Lung (tissue), 12 donors: ENCODE results near the gene TNPO1. TPM values are rescaled to one million over a fixed set of nuclear protein-coding genes. Genes with fewer than 3 reads are reported as not detected.

Experiments
- ATAC-seq: fragments of 200-7000 bp; cut with Tn5 transposase; one replicate; pipeline ENCODE4 v1.9.1; 2020; ENCODE audit warnings: moderate number of reproducible peaks; ENCODE audit not compliant: insufficient read depth, low FRiP score
- DNase-seq, 3 donors: peaks; one replicate each; pipeline ENCODE4 v3.0.0-alpha.2; 2013 to 2017
- H3K27ac ChIP-seq, 2 donors: one replicate each; pipeline ENCODE4 v1.5.1; 2013; ENCODE audit warnings: mild to moderate bottlenecking in 2 of 2, moderate library complexity in 2 of 2, control low read depth in 1 of 2, inconsistent platforms in 1 of 2, low read depth in 1 of 2, low read length in 1 of 2
- H3K27me3 ChIP-seq, 3 donors: one replicate each; pipeline ENCODE4 v1.5.1; 2013; ENCODE audit warnings: low read length in 2 of 3; ENCODE audit not compliant: control insufficient read depth in 3 of 3, insufficient read depth in 3 of 3
- H3K36me3 ChIP-seq, 4 donors: one replicate each; pipeline ENCODE4 v1.5.1; 2013; ENCODE audit warnings: low read length in 4 of 4, mild to moderate bottlenecking in 1 of 4, moderate library complexity in 1 of 4; ENCODE audit not compliant: control insufficient read depth in 4 of 4, insufficient read depth in 4 of 4
- H3K4me1 ChIP-seq, 5 donors: one replicate each; pipeline ENCODE4 v1.5.1; 2013; ENCODE audit warnings: low read length in 5 of 5, mild to moderate bottlenecking in 2 of 5, moderate library complexity in 1 of 5; ENCODE audit not compliant: control insufficient read depth in 5 of 5, insufficient read depth in 5 of 5
- H3K4me3 ChIP-seq: one replicate; pipeline ENCODE4 v1.5.1; 2013; ENCODE audit warnings: mild to moderate bottlenecking, control low read depth, moderate library complexity
- H3K9ac ChIP-seq, 2 donors: one replicate each; pipeline ENCODE4 v1.5.1; 2013; ENCODE audit warnings: low read length in 2 of 2, control low read depth in 1 of 2; ENCODE audit not compliant: insufficient read depth in 1 of 2
- H3K9me3 ChIP-seq, 4 donors: one replicate each; pipeline ENCODE4 v1.5.1; 2013; ENCODE audit warnings: low read length in 3 of 4, mild to moderate bottlenecking in 1 of 4, moderate library complexity in 1 of 4; ENCODE audit not compliant: control insufficient read depth in 4 of 4, insufficient read depth in 3 of 4
- CTCF ChIP-seq: IDR thresholded peaks from 2 replicates; pipeline ENCODE4 v1.5.1; 2012; ENCODE audit warnings: mild to moderate bottlenecking; ENCODE audit errors: control extremely low read depth, extremely low read depth
- WGBS, 2 donors: extraction: QIAGEN DNeasy Blood & Tissue Kit; methylation state at CpG; one replicate each; pipeline ENCODE4 v1.1.7; 2013; 5-methylcytosine and 5-hydroxymethylcytosine counted together
- polyA plus RNA-seq, 2 donors: library from polyadenylated mRNA; stranded (reverse); fragments of 200-250 nt; gene quantifications; one replicate each; pipeline ENCODE4 v1.2.1, GENCODE V29; 2013
- total RNA-seq, 2 donors: library from RNA; depleted of rRNA in 1 of 2; stranded (reverse); fragments of >200 nt in 1 of 2; gene quantifications; one replicate each; pipeline ENCODE4 v1.2.1, GENCODE V29; 2014 to 2021
- donor health status: control.
- donor health status: control.
- donor health status: Bipolar disorder and iron deficiency.
- donor health status: healthy.
- donor health status: DM: yes; HTN: yes; CAD: no.

TNPO1 gene
- total and polyA plus RNA-seq, 4 donors, result 9.4 to 122 (median 50.8) TPM

- ATAC-seq (peak; percentile 53), DNase-seq (peak; percentile 56 to 65 (median 65))
- 1% methylated on average over 48 to 81 of the region's 81 CpGs for WGBS, 2 donors
- peaks cover 0 to 7% (median 4%) of the 10 kb centered on the region in 4 donors for H3K36me3 ChIP-seq
- H3K9ac ChIP-seq, result peak overlapping the region; percentile 37 to 79
- H3K27ac ChIP-seq, result peak overlapping the region; percentile 87 to 99
- no peak for TF ChIP-seq CTCF
- no peaks in the 10 kb centered on the region for H3K27me3 ChIP-seq
- peak overlapping the region; percentile 97 for H3K4me3 ChIP-seq
- H3K4me1 ChIP-seq, result peaks cover 3 to 44% (median 11%) of the 10 kb centered on the region in 5 donors
- no peaks in the 10 kb centered on the region for H3K9me3 ChIP-seq
Observed at GRCh38 chr5:72848474-72849428, 32.3 kb downstream of the TNPO1 start.

DNA sequence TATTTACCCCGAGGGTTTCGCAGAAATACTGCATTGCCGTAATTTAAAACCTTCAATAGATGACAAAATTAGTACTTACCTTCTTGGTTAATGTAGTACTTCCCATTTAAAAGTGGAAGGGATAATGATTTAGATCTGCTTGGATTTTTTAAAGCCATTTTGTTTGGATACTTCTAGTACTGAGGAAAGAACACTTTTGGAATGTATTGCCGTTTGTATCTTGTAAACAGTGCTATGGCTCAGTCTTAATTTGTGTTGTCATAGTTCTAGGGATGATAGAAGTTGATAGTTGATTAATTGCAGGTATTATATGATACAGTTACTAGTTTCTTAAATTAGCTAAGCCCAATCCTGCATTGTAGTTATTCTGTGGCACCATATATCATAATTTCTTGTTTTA lies 33.1 kb downstream of the TNPO1 start:
- DNase-seq (peak in 2 of 3 donors; percentile 20 to 40), ATAC-seq (no peak)
- Histone ChIP-seq H3K9ac (peak overlapping the region in 1 of 2 donors; percentile 78), H3K9me3 (no peaks in the 10 kb centered on the region), H3K4me1 (peaks cover 3 to 44% (median 11%) of the 10 kb centered on the region in 5 donors), H3K36me3 (peaks cover 0 to 7% (median 4%) of the 10 kb centered on the region in 4 donors), H3K4me3 (no peak overlapping the region), H3K27me3 (no peaks in the 10 kb centered on the region), H3K27ac (no peak overlapping the region)
- TF ChIP-seq CTCF, result no peak
- WGBS, 2 donors, result 16 to 32% methylated on average over 4 of the region's 4 CpGs

- Histone ChIP-seq H3K4me1 (peaks cover 3 to 44% (median 11%) of the 10 kb centered on the region in 5 donors), H3K9ac (peak overlapping the region in 1 of 2 donors; percentile 26)
- no peak for DNase-seq
Observed at GRCh38 chr5:72850113-72850512, 33.7 kb downstream of the TNPO1 start.

More at GRCh38 chr5:72850113-72850512, 33.7 kb downstream of the TNPO1 start:
- WGBS, 2 donors, result 71 to 87% methylated on average over 2 of the region's 2 CpGs
- no peak for ATAC-seq
- H3K36me3 ChIP-seq, result peaks cover 0 to 7% (median 5%) of the 10 kb centered on the region in 4 donors
- no peak overlapping the region for H3K4me3 ChIP-seq
- H3K9me3 ChIP-seq, result no peaks in the 10 kb centered on the region
- no peak for TF ChIP-seq CTCF
- no peak overlapping the region for H3K27ac ChIP-seq
- H3K27me3 ChIP-seq, result no peaks in the 10 kb centered on the region
